HFFc6 (cell line): ENCODE data around the gene EPG5. TPM values are rescaled to one million over a fixed set of nuclear protein-coding genes. Genes with fewer than 3 reads are reported as not detected.
A peak's percentile ranks its signal among the peaks of the same experiment; 100 is the strongest.
"Not testable (repeated sequence)": the region's sequence is repeated elsewhere in the genome, so short reads cannot be mapped to it uniquely, and the experiment has no call there.

Experiments used
- DNase-seq: peaks from one replicate; pipeline ENCODE4 v3.0.0-alpha.2; 2018
- H3K27ac Mint-ChIP-seq: 2 replicates; pipeline ENCODE4 v1.8.0; 2020; ENCODE audit warnings: mild to moderate bottlenecking, mixed read lengths
- H3K27me3 Mint-ChIP-seq: 2 replicates; pipeline ENCODE4 v1.8.0; 2021; ENCODE audit warnings: mild to moderate bottlenecking, moderate library complexity, mixed read lengths; ENCODE audit not compliant: insufficient read depth
- H3K36me3 Mint-ChIP-seq: 2 replicates; pipeline ENCODE4 v1.8.0; 2021; ENCODE audit warnings: low read depth, mixed read lengths
- H3K4me1 Mint-ChIP-seq: 2 replicates; pipeline ENCODE4 v1.8.0; 2020; ENCODE audit warnings: low read depth, mixed read lengths
- H3K4me3 Mint-ChIP-seq: 2 replicates; pipeline ENCODE4 v1.8.0; 2020; ENCODE audit warnings: mild to moderate bottlenecking, moderate library complexity, mixed read lengths
- H3K9me3 Mint-ChIP-seq: 2 replicates; pipeline ENCODE4 v1.8.0; 2020; ENCODE audit warnings: mild to moderate bottlenecking, mixed read lengths
- total RNA-seq, 6 experiments: library from RNA; stranded (reverse); fragmentation: NEBNext Ultra II Directional; extraction: Animal tissue kit (Norgen Biotek cat#: 25700); gene quantifications; 2 replicates in 1 of 6; 3 replicates in 5 of 6; pipeline ENCODE4 v1.2.3, GENCODE V29; 2021
- TF ChIP-seq, protein P1 (sequence below): fragments of 200-600 bp; sonication (generic); IDR thresholded peaks from 2 replicates; pipeline ENCODE4 v1.5.0; 2021; ENCODE audit warnings: antibody characterized with exemption, mild to moderate bottlenecking

Gene EPG5
- total RNA-seq, 6 experiments from 2014 or later = 36.8 to 63.6 (median 44.5) TPM

GRCh38 chr18:45976974-45977373 is 9.8 kb upstream of the EPG5 start:
- H3K9me3 Mint-ChIP-seq = no peaks in the 10 kb centered on the region
- TF ChIP-seq, protein P1, sequence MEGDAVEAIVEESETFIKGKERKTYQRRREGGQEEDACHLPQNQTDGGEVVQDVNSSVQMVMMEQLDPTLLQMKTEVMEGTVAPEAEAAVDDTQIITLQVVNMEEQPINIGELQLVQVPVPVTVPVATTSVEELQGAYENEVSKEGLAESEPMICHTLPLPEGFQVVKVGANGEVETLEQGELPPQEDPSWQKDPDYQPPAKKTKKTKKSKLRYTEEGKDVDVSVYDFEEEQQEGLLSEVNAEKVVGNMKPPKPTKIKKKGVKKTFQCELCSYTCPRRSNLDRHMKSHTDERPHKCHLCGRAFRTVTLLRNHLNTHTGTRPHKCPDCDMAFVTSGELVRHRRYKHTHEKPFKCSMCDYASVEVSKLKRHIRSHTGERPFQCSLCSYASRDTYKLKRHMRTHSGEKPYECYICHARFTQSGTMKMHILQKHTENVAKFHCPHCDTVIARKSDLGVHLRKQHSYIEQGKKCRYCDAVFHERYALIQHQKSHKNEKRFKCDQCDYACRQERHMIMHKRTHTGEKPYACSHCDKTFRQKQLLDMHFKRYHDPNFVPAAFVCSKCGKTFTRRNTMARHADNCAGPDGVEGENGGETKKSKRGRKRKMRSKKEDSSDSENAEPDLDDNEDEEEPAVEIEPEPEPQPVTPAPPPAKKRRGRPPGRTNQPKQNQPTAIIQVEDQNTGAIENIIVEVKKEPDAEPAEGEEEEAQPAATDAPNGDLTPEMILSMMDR = no peak
- H3K4me1 Mint-ChIP-seq = peaks cover 26% of the 10 kb centered on the region
- no peak for DNase-seq
- no peak overlapping the region for H3K27ac Mint-ChIP-seq
- H3K27me3 Mint-ChIP-seq = no peaks in the 10 kb centered on the region; the same call in 1 of the 2 replicates
- no peak overlapping the region for H3K4me3 Mint-ChIP-seq
- H3K36me3 Mint-ChIP-seq = no peaks in the 10 kb centered on the region

DNA sequence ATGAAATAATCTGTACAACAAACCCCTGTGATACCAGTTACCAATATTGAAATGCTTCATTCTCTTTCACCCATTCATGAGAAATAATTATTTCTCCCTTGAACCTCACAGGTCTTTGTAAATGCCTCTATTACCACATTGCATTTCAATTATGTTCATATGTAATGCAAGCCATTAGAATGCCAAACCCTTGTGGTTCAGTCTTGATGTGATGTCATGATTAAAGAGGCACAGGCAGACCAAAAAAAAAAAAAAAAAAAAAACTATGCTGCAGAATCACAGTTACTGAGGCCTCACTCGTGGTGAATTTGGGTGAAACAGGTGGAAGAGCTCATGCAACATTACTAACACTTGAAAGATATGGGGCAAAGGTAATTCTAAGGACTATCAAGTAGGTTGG is 9.4 kb upstream of the EPG5 start:
- DNase-seq = peak; percentile 28
- Mint-ChIP-seq H3K27ac (no peak overlapping the region), H3K4me1 (peaks cover 26% of the 10 kb centered on the region), H3K4me3 (no peak overlapping the region), H3K36me3 (no peaks in the 10 kb centered on the region), H3K9me3 (no peaks in the 10 kb centered on the region), H3K27me3 (no peaks in the 10 kb centered on the region; the same call in 1 of the 2 replicates)
- TF ChIP-seq, protein P1 = no peak

DNA sequence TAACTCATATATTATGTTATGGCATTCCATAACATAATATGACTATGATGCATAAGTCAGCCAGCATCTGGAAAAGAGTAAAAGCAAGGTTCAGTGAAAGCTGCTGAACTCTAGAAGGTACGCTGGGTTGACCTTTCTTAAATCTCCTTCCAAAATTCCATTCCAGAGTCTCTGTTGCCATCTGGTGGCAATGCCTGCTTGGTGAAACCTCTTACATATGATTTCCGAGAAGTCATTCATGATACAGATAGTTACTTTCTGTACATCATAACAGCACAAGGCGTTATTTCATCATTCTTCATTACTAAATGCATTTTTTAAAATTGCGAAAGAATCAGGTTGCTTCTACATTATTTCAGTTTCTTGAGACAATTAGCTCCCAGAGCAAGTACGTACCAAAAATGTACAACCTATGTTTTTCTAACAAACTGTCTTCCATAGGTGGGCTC is 7.0 kb upstream of the EPG5 start:
- peak; percentile 73 for DNase-seq
- TF ChIP-seq, protein P1 = peak; percentile 89
- Mint-ChIP-seq H3K36me3 (no peaks in the 10 kb centered on the region), H3K9me3 (no peaks in the 10 kb centered on the region), H3K4me3 (peak overlapping the region; percentile 34; the same call in 1 of the 2 replicates), H3K4me1 (peaks cover 26% of the 10 kb centered on the region), H3K27me3 (no peaks in the 10 kb centered on the region; the same call in 1 of the 2 replicates), H3K27ac (no peak overlapping the region)

DNA sequence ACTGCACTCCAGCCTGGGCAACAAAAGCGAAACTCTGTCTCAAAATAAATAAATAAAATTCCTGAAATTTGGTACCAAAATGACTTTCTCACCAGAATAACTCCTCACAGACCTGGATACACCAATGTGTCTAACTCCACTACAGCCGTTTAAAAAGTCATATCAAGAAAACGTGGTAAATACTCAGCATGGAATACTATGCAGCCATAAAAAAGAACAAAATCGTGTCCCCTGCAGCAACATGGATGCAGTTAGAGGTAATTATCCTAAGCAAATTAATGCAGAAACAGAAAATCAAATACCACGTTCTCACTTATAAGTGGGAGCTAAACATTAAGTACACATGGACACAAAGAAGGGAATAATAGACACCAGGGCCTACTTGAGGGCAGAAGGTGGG is 2.2 kb downstream of the EPG5 start:
- peaks cover 49% of the 10 kb centered on the region for H3K36me3 Mint-ChIP-seq
- peak overlapping the region; percentile 100 for H3K4me3 Mint-ChIP-seq
- peaks cover 63% of the 10 kb centered on the region for H3K4me1 Mint-ChIP-seq
- DNase-seq, H3K9me3 Mint-ChIP-seq, H3K27me3 Mint-ChIP-seq: not testable (repeated sequence)
- H3K27ac Mint-ChIP-seq = 0 out of 2 replicates have a peak overlapping the region, but pooled peaks have one; percentile 32

- Mint-ChIP-seq H3K4me1 (peaks cover 73% of the 10 kb centered on the region), H3K36me3 (peaks cover 62% of the 10 kb centered on the region), H3K9me3 (no peaks in the 10 kb centered on the region), H3K27me3 (peaks cover 2% of the 10 kb centered on the region; the same call in 1 of the 2 replicates), H3K27ac (peak overlapping the region; percentile 96), H3K4me3 (peak overlapping the region; percentile 74)
- TF ChIP-seq, protein P1 = no peak
- DNase-seq = peak; percentile 82
These were observed 4.3 kb downstream of the EPG5 start for GRCh38 chr18:45962866-45963265.

DNA sequence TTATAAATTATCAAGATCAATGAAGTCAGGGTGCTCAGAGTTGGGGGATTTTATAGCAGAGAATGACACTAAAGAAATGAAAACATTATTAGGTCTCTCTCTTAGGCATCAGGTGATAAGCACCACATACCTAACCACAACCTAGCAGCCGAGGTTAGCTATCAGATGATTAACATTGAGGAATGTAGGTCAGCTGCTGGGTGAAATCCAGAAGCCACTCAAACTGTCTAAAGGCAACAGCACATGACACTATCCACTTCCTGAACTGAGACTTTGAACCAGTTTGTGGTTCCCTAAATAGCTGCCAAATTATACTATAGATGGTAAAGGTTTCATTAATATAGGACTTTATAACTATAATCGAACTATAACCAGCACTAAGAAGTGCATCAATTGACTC is 4.7 kb downstream of the EPG5 start:
- TF ChIP-seq, protein P1 = no peak

GRCh38 chr18:45959484-45959883 is 7.6 kb downstream of the EPG5 start:
- DNase-seq, H3K4me3 Mint-ChIP-seq, H3K9me3 Mint-ChIP-seq, H3K27ac Mint-ChIP-seq, H3K27me3 Mint-ChIP-seq: not testable (repeated sequence)
- H3K36me3 Mint-ChIP-seq = peaks cover 63% of the 10 kb centered on the region
- peaks cover 93% of the 10 kb centered on the region for H3K4me1 Mint-ChIP-seq

More for the DNA sequence above, 4.7 kb downstream of the EPG5 start:
- H3K27me3 Mint-ChIP-seq = peaks cover 2% of the 10 kb centered on the region; the same call in 1 of the 2 replicates
- peaks cover 62% of the 10 kb centered on the region for H3K36me3 Mint-ChIP-seq
- peak overlapping the region; percentile 74 for H3K4me3 Mint-ChIP-seq
- DNase-seq = peak; percentile 70
- H3K27ac Mint-ChIP-seq = peak overlapping the region; percentile 96
- H3K9me3 Mint-ChIP-seq = no peaks in the 10 kb centered on the region
- peaks cover 73% of the 10 kb centered on the region for H3K4me1 Mint-ChIP-seq
